Thyroid gland (tissue), 4 donors: ENCODE data around the gene IGSF6. TPM values are rescaled to one million over a fixed set of nuclear protein-coding genes. Genes with fewer than 3 reads are reported as not detected.
"Not testable (repeated sequence)": the region's sequence is repeated elsewhere in the genome, so short reads cannot be mapped to it uniquely, and the experiment has no call there.

Experiments
- DNase-seq, 2 donors: peaks; one replicate each; pipeline ENCODE4 v3.0.0-alpha.2; 2019
- H3K27ac ChIP-seq, 3 donors: fragments of 200-600 bp; sonication (generic); 1 replicate in 2 of 3; 2 replicates in 1 of 3; pipeline ENCODE4 v1.5.1; 2016 to 2019; ENCODE audit warnings: mild to moderate bottlenecking in 1 of 3, moderate library complexity in 1 of 3
- H3K27me3 ChIP-seq: fragments of 200-600 bp; sonication (generic); one replicate; pipeline ENCODE4 v1.5.1; 2019
- H3K36me3 ChIP-seq, 2 donors: fragments of 200-600 bp; sonication (generic); one replicate each; pipeline ENCODE4 v1.5.1; 2016 to 2019
- H3K4me1 ChIP-seq, 2 donors: fragments of 200-600 bp; sonication (generic); one replicate each; pipeline ENCODE4 v1.5.1; 2017 to 2019
- H3K4me3 ChIP-seq, 3 donors: fragments of 200-600 bp; sonication (generic); replicated peaks in 1 of 3; 1 replicate in 2 of 3; 2 replicates in 1 of 3; pipeline ENCODE4 v1.5.1; 2016; ENCODE audit warnings: mild to moderate bottlenecking in 1 of 3
- H3K9me3 ChIP-seq: fragments of 200-600 bp; sonication (generic); one replicate; pipeline ENCODE4 v1.5.1; 2017
- CTCF ChIP-seq, 6 experiments: fragments of 200-600 bp in 3 of 6; fragments of 450-650 bp in 3 of 6; sonication (generic) in 3 of 6; IDR thresholded peaks; one replicate each; pipeline ENCODE4 v1.5.1; 2016 to 2019; ENCODE audit warnings: antibody characterized with exemption in 6 of 6, mild to moderate bottlenecking in 2 of 6, inconsistent platforms in 1 of 6, moderate library complexity in 1 of 6
- POLR2A ChIP-seq, 2 donors: fragments of 450-650 bp; IDR thresholded peaks; one replicate each; pipeline ENCODE4 v1.6.1; 2017; ENCODE audit warnings: antibody characterized with exemption in 2 of 2, mild to moderate bottlenecking in 2 of 2, moderate library complexity in 1 of 2
- WGBS, 2 donors: methylation state at CpG; one replicate each; pipeline ENCODE4 v1.1.5; 2017; 5-methylcytosine and 5-hydroxymethylcytosine counted together
- intact Hi-C: fragments of 100-400 bp; cut with DNase I; formaldehyde crosslinking; loops from one replicate; pipeline ENCODE4 v1.15.1; 2023
- total RNA-seq, 4 donors: library from RNA; depleted of rRNA; stranded (reverse); fragments of >200 nt; gene quantifications; one replicate each; pipeline ENCODE4 v1.2.3, GENCODE V29; 2016

The IGSF6 gene
- total RNA-seq, 4 donors from 2014 or later, result 0.56 to 1.4 (median 1.1) TPM

- intact Hi-C loops, result loop anchor here (5.0 kb wide), 1 partner anchor 60 kb away; no protein-coding TSS in a partner anchor
Observed at GRCh38 chr16:21641916-21642315, 10.5 kb downstream of the IGSF6 start.

GRCh38 chr16:21639493-21639892 is 12.9 kb downstream of the IGSF6 start:
- H3K9me3 ChIP-seq, result no peaks in the 10 kb centered on the region
- TF ChIP-seq POLR2A (IDR thresholded peaks at IDR 0.05) (no peak), CTCF (IDR thresholded peaks at IDR 0.05) (no peak)
- no peaks in the 10 kb centered on the region for H3K36me3 ChIP-seq
- no peak overlapping the region for H3K27ac ChIP-seq
- intact Hi-C loops, result loop anchor here (5.0 kb wide), 1 partner anchor 42 kb away; the partner anchor contains the start of gene METTL9
- WGBS, 2 donors, result 94% methylated on average over 2 of the region's 2 CpGs
- DNase-seq, result no peak
- no peaks in the 10 kb centered on the region for H3K27me3 ChIP-seq
- no peak overlapping the region for H3K4me3 ChIP-seq
- H3K4me1 ChIP-seq, result no peaks in the 10 kb centered on the region

More at GRCh38 chr16:21641916-21642315, 10.5 kb downstream of the IGSF6 start:
- H3K27ac ChIP-seq, result no peak overlapping the region
- TF ChIP-seq CTCF (IDR thresholded peaks at IDR 0.05), result no peak
- no peak for TF ChIP-seq POLR2A (IDR thresholded peaks at IDR 0.05)
- no peaks in the 10 kb centered on the region for H3K9me3 ChIP-seq
- WGBS, 2 donors, result 81 to 86% methylated on average over 6 of the region's 6 CpGs
- H3K4me3 ChIP-seq, result no peak overlapping the region
- no peaks in the 10 kb centered on the region for H3K36me3 ChIP-seq
- H3K4me1 ChIP-seq, result no peaks in the 10 kb centered on the region
- H3K27me3 ChIP-seq, result no peaks in the 10 kb centered on the region
- DNase-seq, result no peak

GRCh38 chr16:21638573-21638975 is 13.8 kb downstream of the IGSF6 start:
- intact Hi-C loops, result loop anchor here (5.0 kb wide), 1 partner anchor 41 kb away; the partner anchor contains the start of gene METTL9
- Histone ChIP-seq H3K36me3 (no peaks in the 10 kb centered on the region), H3K9me3 (no peaks in the 10 kb centered on the region), H3K27ac (no peak overlapping the region), H3K4me3 (no peak overlapping the region), H3K27me3 (no peaks in the 10 kb centered on the region), H3K4me1 (no peaks in the 10 kb centered on the region)
- TF ChIP-seq POLR2A (IDR thresholded peaks at IDR 0.05) (no peak), CTCF (IDR thresholded peaks at IDR 0.05) (no peak)
- 75 to 79% methylated on average over 4 of the region's 4 CpGs for WGBS, 2 donors
- no peak for DNase-seq

GRCh38 chr16:21637032-21637968 is 15.1 kb downstream of the IGSF6 start:
- intact Hi-C loops, result loop anchor here (5.0 kb wide), 1 partner anchor 40 kb away; the partner anchor contains the start of gene METTL9
- DNase-seq, result no peak
- no peaks in the 10 kb centered on the region for H3K36me3 ChIP-seq
- no peaks in the 10 kb centered on the region for H3K4me1 ChIP-seq
- no peak overlapping the region for H3K27ac ChIP-seq
- H3K27me3 ChIP-seq, result no peaks in the 10 kb centered on the region
- WGBS, 2 donors, result 95% methylated on average over 21 to 36 of the region's 37 CpGs
- H3K9me3 ChIP-seq, result no peaks in the 10 kb centered on the region
- no peak overlapping the region for H3K4me3 ChIP-seq
- TF ChIP-seq CTCF (IDR thresholded peaks at IDR 0.05) (no peak), POLR2A (IDR thresholded peaks at IDR 0.05) (no peak)

- WGBS, 2 donors, result 94% methylated on average over 9 of the region's 9 CpGs
- H3K4me1 ChIP-seq, result not testable (repeated sequence)
Observed at GRCh38 chr16:21635694-21636093, 16.7 kb downstream of the IGSF6 start.

More at GRCh38 chr16:21635694-21636093, 16.7 kb downstream of the IGSF6 start:
- not testable (repeated sequence) for H3K4me3 ChIP-seq, H3K27me3 ChIP-seq, H3K27ac ChIP-seq, DNase-seq, H3K9me3 ChIP-seq, H3K36me3 ChIP-seq
- intact Hi-C loops, result loop anchor here (5.0 kb wide), 1 partner anchor 38 kb away; the partner anchor contains the start of gene METTL9
